Measurements from ENCODE around the gene DGKB. TPM values are rescaled to one million over a fixed set of nuclear protein-coding genes. Genes with fewer than 3 reads are reported as not detected.

DGKB gene
- total RNA-seq, 5 donors from 2014 or later (not counting 1 experiment from before 2014, with no cell fraction given), result not detected

DNA sequence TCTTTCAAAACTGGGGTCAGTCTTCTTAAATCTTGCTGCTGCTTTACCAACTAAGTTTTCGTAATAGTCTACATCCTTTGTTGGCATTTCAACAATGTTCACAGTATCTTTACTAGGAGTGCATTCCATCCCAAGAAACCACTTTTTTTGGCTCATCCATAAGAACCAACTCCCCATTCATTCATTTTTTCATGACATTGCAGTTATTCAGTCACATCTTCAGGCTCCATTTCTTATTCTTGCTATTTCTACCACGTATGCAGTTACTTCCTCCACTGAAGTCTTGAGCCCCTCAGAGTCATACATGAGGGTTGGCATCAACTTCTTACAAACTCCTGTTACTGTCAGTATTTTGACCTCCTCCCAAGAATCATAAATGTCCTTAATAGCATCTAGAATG lies 392.3 kb downstream of the DGKB start:
- Mint-ChIP-seq H3K4me1 (peaks cover 0 to 4% (median 2%) of the 10 kb centered on the region in 3 donors), H3K36me3 (no peaks in the 10 kb centered on the region), H3K27ac (no peak overlapping the region), H3K27me3 (no peaks in the 10 kb centered on the region), H3K9me3 (peaks cover 3 to 5% (median 3%) of the 10 kb centered on the region in 3 donors), H3K4me3 (no peak overlapping the region)
- Histone ChIP-seq H3K4me1 (ENCODE audit: control insufficient read depth in 1 of 2, extremely low read depth in 1 of 2, insufficient read depth in 2 of 2, low read length in 2 of 2) (no peaks in the 10 kb centered on the region), H3K27me3 (replicated peaks in 1 of 2; ENCODE audit: control insufficient read depth in 2 of 2, extremely low read depth in 1 of 2, insufficient read depth in 2 of 2, low read length in 1 of 2) (no peaks in the 10 kb centered on the region), H3K36me3 (ENCODE audit: control insufficient read depth in 2 of 2, extremely low read depth in 1 of 2, insufficient read depth in 1 of 2, low read length in 1 of 2) (no peaks in the 10 kb centered on the region), H3K9me3 (peaks cover 4% of the 10 kb centered on the region), H3K27ac (ENCODE audit: low read length) (no peak overlapping the region), H3K4me3 (ENCODE audit: control insufficient read depth in 1 of 2, extremely low read depth in 1 of 2, low read length in 1 of 2) (no peak overlapping the region)
- 100% methylated on average over 1 of the region's 2 CpGs for WGBS (ENCODE audit: insufficient coverage)
- DNase-seq (no peak), ATAC-seq (replicated peaks in 1 of 4) (no peak)
- POLR2A ChIA-PET, result no interaction called here
- CTCF ChIA-PET, result no interaction called here

DNA sequence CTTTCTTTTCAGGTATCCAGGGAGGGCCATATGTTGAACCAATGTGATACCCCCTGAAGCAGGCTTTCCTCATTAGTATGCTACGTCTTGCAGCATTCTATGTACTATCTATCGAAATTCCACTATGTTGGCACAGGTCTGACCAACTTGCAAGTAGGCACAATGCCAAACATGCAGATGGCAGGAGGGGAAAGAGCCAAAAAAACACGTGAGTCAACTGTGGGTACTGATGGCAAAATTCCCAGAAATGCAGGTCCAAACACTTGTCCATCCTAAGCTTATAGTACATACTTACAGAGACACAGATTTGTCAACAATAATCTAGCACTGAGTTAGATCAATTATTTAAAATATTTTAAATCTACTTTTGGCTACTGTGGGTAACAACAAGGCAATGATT lies 394.9 kb downstream of the DGKB start:
- H3K27me3 ChIP-seq (replicated peaks in 1 of 2; ENCODE audit: control insufficient read depth in 2 of 2, extremely low read depth in 1 of 2, insufficient read depth in 2 of 2, low read length in 1 of 2), result no peaks in the 10 kb centered on the region
- Mint-ChIP-seq H3K27ac (no peak overlapping the region), H3K9me3 (peaks cover 5 to 7% (median 5%) of the 10 kb centered on the region in 3 donors), H3K4me1 (peaks cover 0 to 4% (median 2%) of the 10 kb centered on the region in 3 donors), H3K36me3 (no peaks in the 10 kb centered on the region), H3K27me3 (no peaks in the 10 kb centered on the region), H3K4me3 (no peak overlapping the region)
- 50% methylated on average over 2 of the region's 3 CpGs for WGBS (ENCODE audit: insufficient coverage)
- H3K27ac ChIP-seq (ENCODE audit: low read length), result no peak overlapping the region
- H3K4me1 ChIP-seq (ENCODE audit: control insufficient read depth in 1 of 2, extremely low read depth in 1 of 2, insufficient read depth in 2 of 2, low read length in 2 of 2), result no peaks in the 10 kb centered on the region
- DNase-seq, result no peak
- POLR2A ChIA-PET, result no interaction called here
- CTCF ChIA-PET, result no interaction called here
- H3K9me3 ChIP-seq, result peaks cover 2% of the 10 kb centered on the region
- H3K36me3 ChIP-seq (ENCODE audit: control insufficient read depth in 2 of 2, extremely low read depth in 1 of 2, insufficient read depth in 1 of 2, low read length in 1 of 2), result no peaks in the 10 kb centered on the region
- ATAC-seq (replicated peaks in 1 of 4), result no peak
- no peak overlapping the region for H3K4me3 ChIP-seq (ENCODE audit: control insufficient read depth in 1 of 2, extremely low read depth in 1 of 2, low read length in 1 of 2)

DNA sequence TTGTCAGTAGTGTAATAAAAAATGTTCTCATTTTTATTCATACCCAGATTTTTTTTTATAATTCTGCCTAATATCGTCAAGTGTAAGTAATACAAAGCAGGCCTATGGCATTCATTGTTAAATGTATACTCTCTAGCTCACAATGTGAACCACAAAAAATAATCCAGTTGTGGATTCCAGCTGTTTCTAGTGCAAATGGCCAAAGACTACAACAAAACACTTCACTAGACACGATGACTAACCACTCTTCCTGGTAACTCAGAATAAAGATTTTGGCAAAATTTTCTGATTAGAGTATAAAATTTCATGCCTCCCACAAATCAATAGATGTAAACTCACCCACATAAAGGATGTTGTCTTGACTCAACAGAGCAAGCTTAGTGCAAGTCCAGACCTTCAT lies 396.6 kb downstream of the DGKB start:
- DNase-seq, result no peak
- Mint-ChIP-seq H3K27ac (no peak overlapping the region), H3K36me3 (no peaks in the 10 kb centered on the region), H3K4me3 (no peak overlapping the region), H3K9me3 (peaks cover 5 to 12% (median 8%) of the 10 kb centered on the region in 3 donors), H3K4me1 (no peaks in the 10 kb centered on the region), H3K27me3 (no peaks in the 10 kb centered on the region)
- Histone ChIP-seq H3K27ac (ENCODE audit: low read length) (no peak overlapping the region), H3K27me3 (replicated peaks in 1 of 2; ENCODE audit: control insufficient read depth in 2 of 2, extremely low read depth in 1 of 2, insufficient read depth in 2 of 2, low read length in 1 of 2) (no peaks in the 10 kb centered on the region), H3K4me1 (ENCODE audit: control insufficient read depth in 1 of 2, extremely low read depth in 1 of 2, insufficient read depth in 2 of 2, low read length in 2 of 2) (no peaks in the 10 kb centered on the region), H3K36me3 (ENCODE audit: control insufficient read depth in 2 of 2, extremely low read depth in 1 of 2, insufficient read depth in 1 of 2, low read length in 1 of 2) (no peaks in the 10 kb centered on the region), H3K4me3 (ENCODE audit: control insufficient read depth in 1 of 2, extremely low read depth in 1 of 2, low read length in 1 of 2) (no peak overlapping the region), H3K9me3 (peaks cover 2% of the 10 kb centered on the region)
- ChIA-PET POLR2A (no interaction called here), CTCF (no interaction called here)
- WGBS (ENCODE audit: insufficient coverage), result no CpG with 5 or more reads among the region's 2 CpGs
- no peak for ATAC-seq (replicated peaks in 1 of 4)

DNA sequence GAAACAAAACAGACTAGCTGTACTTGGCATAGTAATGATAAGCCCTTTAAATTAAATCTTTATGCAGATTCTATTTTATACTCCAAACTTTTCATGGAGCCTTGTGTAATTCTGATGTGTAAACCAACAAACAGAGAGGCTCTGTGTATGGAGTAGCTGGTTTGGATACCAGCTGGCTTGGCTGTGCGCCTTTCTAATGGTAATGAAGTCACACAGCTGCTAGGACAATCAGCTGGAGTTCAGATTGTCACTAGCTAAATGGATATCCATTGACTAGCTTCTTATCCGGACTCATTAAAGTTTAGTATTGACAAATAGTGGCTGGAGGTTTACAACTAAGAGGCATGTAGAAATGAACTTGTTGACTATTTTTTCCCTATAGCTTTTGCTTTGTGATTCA lies 398.4 kb downstream of the DGKB start:
- Histone ChIP-seq H3K4me1 (ENCODE audit: control insufficient read depth in 1 of 2, extremely low read depth in 1 of 2, insufficient read depth in 2 of 2, low read length in 2 of 2) (no peaks in the 10 kb centered on the region), H3K9me3 (peaks cover 2% of the 10 kb centered on the region), H3K27ac (ENCODE audit: low read length) (no peak overlapping the region), H3K4me3 (ENCODE audit: control insufficient read depth in 1 of 2, extremely low read depth in 1 of 2, low read length in 1 of 2) (no peak overlapping the region), H3K27me3 (replicated peaks in 1 of 2; ENCODE audit: control insufficient read depth in 2 of 2, extremely low read depth in 1 of 2, insufficient read depth in 2 of 2, low read length in 1 of 2) (no peaks in the 10 kb centered on the region), H3K36me3 (ENCODE audit: control insufficient read depth in 2 of 2, extremely low read depth in 1 of 2, insufficient read depth in 1 of 2, low read length in 1 of 2) (no peaks in the 10 kb centered on the region)
- CTCF ChIA-PET, result no interaction called here
- Mint-ChIP-seq H3K4me3 (no peak overlapping the region), H3K9me3 (peaks cover 0 to 14% (median 8%) of the 10 kb centered on the region in 3 donors), H3K27ac (no peak overlapping the region), H3K27me3 (no peaks in the 10 kb centered on the region), H3K36me3 (no peaks in the 10 kb centered on the region), H3K4me1 (no peaks in the 10 kb centered on the region)
- no peak for DNase-seq
- 81% methylated on average over 2 of the region's 2 CpGs for WGBS (ENCODE audit: insufficient coverage)
- POLR2A ChIA-PET, result no interaction called here
- no peak for ATAC-seq (replicated peaks in 1 of 4)

DNA sequence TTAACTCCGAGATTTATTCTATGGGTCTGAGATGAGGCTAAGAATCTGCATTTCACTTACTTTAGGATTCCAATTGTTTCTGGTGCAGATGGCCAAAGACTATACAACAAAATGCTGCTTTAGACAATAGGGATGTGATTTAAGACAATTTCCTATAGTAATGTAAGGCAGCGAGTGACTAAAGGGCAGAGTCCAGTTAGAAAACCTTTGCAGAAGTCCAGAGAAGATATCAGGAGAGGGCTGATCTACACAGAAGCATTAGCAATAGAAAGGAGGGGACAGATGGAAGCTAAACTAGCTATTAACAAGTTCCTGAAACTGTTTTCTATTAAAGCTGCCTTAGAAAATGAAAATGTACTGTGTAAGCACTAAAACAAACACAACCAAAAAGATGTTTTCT lies 398.9 kb downstream of the DGKB start:
- H3K9me3 ChIP-seq, result peaks cover 2% of the 10 kb centered on the region
- no peak for DNase-seq
- Mint-ChIP-seq H3K4me3 (no peak overlapping the region), H3K27me3 (no peaks in the 10 kb centered on the region), H3K27ac (no peak overlapping the region), H3K4me1 (no peaks in the 10 kb centered on the region), H3K36me3 (no peaks in the 10 kb centered on the region), H3K9me3 (peaks cover 0 to 14% (median 10%) of the 10 kb centered on the region in 3 donors)
- H3K27me3 ChIP-seq (replicated peaks in 1 of 2; ENCODE audit: control insufficient read depth in 2 of 2, extremely low read depth in 1 of 2, insufficient read depth in 2 of 2, low read length in 1 of 2), result no peaks in the 10 kb centered on the region
- H3K4me1 ChIP-seq (ENCODE audit: control insufficient read depth in 1 of 2, extremely low read depth in 1 of 2, insufficient read depth in 2 of 2, low read length in 2 of 2), result no peaks in the 10 kb centered on the region
- no CpG with 5 or more reads among the region's 2 CpGs for WGBS (ENCODE audit: insufficient coverage)
- no peak overlapping the region for H3K4me3 ChIP-seq (ENCODE audit: control insufficient read depth in 1 of 2, extremely low read depth in 1 of 2, low read length in 1 of 2)
- ChIA-PET POLR2A (no interaction called here), CTCF (no interaction called here)
- no peak for ATAC-seq (replicated peaks in 1 of 4)
- H3K27ac ChIP-seq (ENCODE audit: low read length), result no peak overlapping the region
- H3K36me3 ChIP-seq (ENCODE audit: control insufficient read depth in 2 of 2, extremely low read depth in 1 of 2, insufficient read depth in 1 of 2, low read length in 1 of 2), result no peaks in the 10 kb centered on the region

DNA sequence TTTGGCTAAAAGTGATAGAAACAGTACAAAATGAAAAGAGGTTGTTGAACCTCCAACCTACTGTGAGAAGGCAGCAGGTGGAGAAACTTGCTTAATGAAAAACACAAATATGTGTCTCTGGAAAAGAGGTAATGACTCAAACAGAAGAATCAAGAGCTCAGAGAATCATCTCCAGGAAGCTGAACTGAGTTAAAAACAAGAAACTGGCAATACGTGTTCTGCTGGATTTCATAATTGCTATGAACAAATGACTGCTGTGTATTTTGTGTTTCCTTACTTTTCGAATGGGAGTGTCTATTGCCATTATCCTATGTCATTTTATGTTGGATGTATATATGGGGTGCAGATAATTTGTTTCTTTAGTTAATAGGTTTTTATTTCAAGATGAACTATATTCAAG lies 401.1 kb downstream of the DGKB start:
- Mint-ChIP-seq H3K27me3 (no peaks in the 10 kb centered on the region), H3K4me1 (no peaks in the 10 kb centered on the region), H3K27ac (no peak overlapping the region), H3K36me3 (no peaks in the 10 kb centered on the region), H3K9me3 (peaks cover 0 to 14% (median 12%) of the 10 kb centered on the region in 3 donors), H3K4me3 (no peak overlapping the region)
- H3K9me3 ChIP-seq, result peaks cover 2% of the 10 kb centered on the region
- no peak for ATAC-seq (replicated peaks in 1 of 4)
- H3K4me3 ChIP-seq (ENCODE audit: control insufficient read depth in 1 of 2, extremely low read depth in 1 of 2, low read length in 1 of 2), result no peak overlapping the region
- POLR2A ChIA-PET, result no interaction called here
- no peaks in the 10 kb centered on the region for H3K27me3 ChIP-seq (replicated peaks in 1 of 2; ENCODE audit: control insufficient read depth in 2 of 2, extremely low read depth in 1 of 2, insufficient read depth in 2 of 2, low read length in 1 of 2)
- DNase-seq, result no peak
- H3K27ac ChIP-seq (ENCODE audit: low read length), result no peak overlapping the region
- no peaks in the 10 kb centered on the region for H3K4me1 ChIP-seq (ENCODE audit: control insufficient read depth in 1 of 2, extremely low read depth in 1 of 2, insufficient read depth in 2 of 2, low read length in 2 of 2)
- WGBS (ENCODE audit: insufficient coverage), result 80% methylated on average over 1 of the region's 2 CpGs
- CTCF ChIA-PET, result no interaction called here
- no peaks in the 10 kb centered on the region for H3K36me3 ChIP-seq (ENCODE audit: control insufficient read depth in 2 of 2, extremely low read depth in 1 of 2, insufficient read depth in 1 of 2, low read length in 1 of 2)

DNA sequence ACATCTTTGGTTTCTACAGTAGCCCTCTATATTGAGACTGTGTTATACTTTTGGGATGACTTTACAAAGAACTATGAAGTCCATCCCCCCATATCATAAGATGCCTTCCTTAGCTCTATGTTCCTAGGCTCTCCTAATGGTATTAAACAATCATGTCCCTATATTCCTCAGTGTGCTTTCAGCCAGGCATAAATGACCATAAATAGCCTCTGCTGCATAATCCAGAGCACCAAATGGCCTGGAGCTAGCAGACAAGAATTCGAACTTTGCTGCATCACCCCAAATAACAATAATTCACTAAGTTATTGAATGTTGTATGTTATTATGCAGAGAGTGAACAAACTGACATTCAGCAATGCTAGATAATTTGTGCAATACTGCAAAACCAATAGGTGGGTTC lies 405.2 kb downstream of the DGKB start:
- Histone ChIP-seq H3K4me1 (ENCODE audit: control insufficient read depth in 1 of 2, extremely low read depth in 1 of 2, insufficient read depth in 2 of 2, low read length in 2 of 2) (no peaks in the 10 kb centered on the region), H3K4me3 (ENCODE audit: control insufficient read depth in 1 of 2, extremely low read depth in 1 of 2, low read length in 1 of 2) (no peak overlapping the region), H3K27ac (ENCODE audit: low read length) (no peak overlapping the region), H3K27me3 (replicated peaks in 1 of 2; ENCODE audit: control insufficient read depth in 2 of 2, extremely low read depth in 1 of 2, insufficient read depth in 2 of 2, low read length in 1 of 2) (no peaks in the 10 kb centered on the region), H3K9me3 (no peaks in the 10 kb centered on the region), H3K36me3 (ENCODE audit: control insufficient read depth in 2 of 2, extremely low read depth in 1 of 2, insufficient read depth in 1 of 2, low read length in 1 of 2) (no peaks in the 10 kb centered on the region)
- no peak overlapping the region for H3K27ac Mint-ChIP-seq
- ATAC-seq (replicated peaks in 1 of 4) (no peak), DNase-seq (no peak)
- no peaks in the 10 kb centered on the region for H3K4me1 Mint-ChIP-seq
- H3K36me3 Mint-ChIP-seq, result no peaks in the 10 kb centered on the region
- no peak overlapping the region for H3K4me3 Mint-ChIP-seq
- POLR2A ChIA-PET, result no interaction called here
- peaks cover 0 to 8% (median 8%) of the 10 kb centered on the region in 3 donors for H3K9me3 Mint-ChIP-seq
- CTCF ChIA-PET, result no interaction called here
- WGBS (ENCODE audit: insufficient coverage), result no CpG with 5 or more reads among the region's 1 CpG
- H3K27me3 Mint-ChIP-seq, result no peaks in the 10 kb centered on the region
